A549 treated with DMSO at 1 μM for 4 hours (cell line): ENCODE data around the gene DEFB129. TPM values are rescaled to one million over a fixed set of nuclear protein-coding genes. Genes with fewer than 3 reads are reported as not detected.

Experiments used
- total RNA-seq: library from RNA; stranded (reverse); fragments of 200-300 nt; extraction: Qiagen RNA extraction; gene quantifications from 5 replicates; pipeline ENCODE4 v1.2.3, GENCODE V29; 2022; ENCODE audit warnings: low read depth

Gene DEFB129, protein sequence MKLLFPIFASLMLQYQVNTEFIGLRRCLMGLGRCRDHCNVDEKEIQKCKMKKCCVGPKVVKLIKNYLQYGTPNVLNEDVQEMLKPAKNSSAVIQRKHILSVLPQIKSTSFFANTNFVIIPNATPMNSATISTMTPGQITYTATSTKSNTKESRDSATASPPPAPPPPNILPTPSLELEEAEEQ
- total RNA-seq: not detected in 5 replicates

DNA sequence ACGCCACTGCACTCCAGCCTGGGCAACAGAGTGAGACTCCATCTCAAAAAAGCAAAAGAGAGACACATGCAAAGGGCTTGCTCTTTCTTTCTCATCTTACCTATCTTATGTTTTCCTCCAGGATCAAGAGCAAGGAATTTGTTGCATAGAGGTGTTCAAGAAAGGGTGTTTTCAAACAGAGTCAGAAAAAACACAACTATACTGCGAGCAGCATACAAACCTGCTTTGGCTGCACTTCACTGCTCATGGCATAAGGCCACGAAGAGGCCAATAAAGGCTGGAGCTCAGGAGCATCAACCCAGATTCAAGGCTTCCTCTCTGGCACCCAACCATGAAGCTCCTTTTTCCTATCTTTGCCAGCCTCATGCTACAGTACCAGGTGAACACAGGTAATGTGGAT is at the start of gene DEFB129:
Gene DEFB129 (plus strand): TSS at position 301 of the 400 bp plus-strand sequence. CDS start 31 bp downstream, at position 332.

DNA sequence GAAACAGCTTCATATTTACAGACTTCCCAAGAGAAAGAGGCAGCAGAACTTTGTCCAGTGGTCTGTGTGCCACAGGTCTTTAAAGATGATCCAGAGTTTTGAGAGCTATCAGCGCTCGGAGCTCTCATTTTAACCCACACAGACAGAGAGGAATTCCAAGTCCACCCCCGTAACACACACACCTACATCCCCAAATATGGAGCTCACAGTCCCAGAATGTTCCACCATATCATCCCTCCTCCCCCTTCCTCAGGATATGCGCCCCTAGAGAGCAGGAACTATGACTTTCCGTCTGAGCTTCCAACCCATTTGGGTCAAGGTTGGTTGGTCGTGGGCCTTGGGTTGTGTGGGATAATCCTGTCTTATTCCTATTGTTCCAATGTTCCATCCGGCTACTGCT is 37.4 kb upstream of the DEFB129 start, which contains the start of gene DEFB128:
Gene DEFB128 (minus strand): TSS at position 101 of the 400 bp plus-strand sequence. CDS start 88 bp downstream, at position 13.

DNA sequence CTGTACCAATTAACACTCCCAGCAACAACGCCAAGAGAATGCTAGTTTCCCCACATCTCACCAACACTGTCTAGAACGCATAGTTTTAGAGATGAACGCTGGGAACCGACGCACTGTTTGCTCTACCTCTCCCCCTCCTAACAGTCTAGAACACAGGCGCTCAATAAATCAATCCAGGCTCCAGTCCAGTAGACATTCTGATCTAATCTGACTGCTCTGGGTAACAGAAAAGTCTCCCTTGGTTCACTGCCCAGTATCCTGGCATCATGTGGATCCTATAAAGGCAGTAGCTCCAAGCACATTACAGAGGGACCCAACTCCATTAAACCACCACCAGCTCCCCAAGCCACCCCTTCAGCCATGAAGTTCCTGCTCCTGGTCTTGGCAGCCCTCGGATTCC is 30.4 kb downstream of the DEFB129 start, which contains the start of gene DEFB132:
Gene DEFB132 (plus strand): TSS at position 306 of the 400 bp plus-strand sequence. CDS start 55 bp downstream, at position 361.

Other genes starting within 250 kb of the DEFB129 start
- not detected in 5 replicates for gene DEFB125, start 139.6 kb upstream of the DEFB129 start, total RNA-seq
- not detected in 5 replicates for gene DEFB126, start 84.7 kb upstream of the DEFB129 start, total RNA-seq
- not detected in 5 replicates for gene DEFB127, start 69.8 kb upstream of the DEFB129 start, total RNA-seq
- not detected in 5 replicates for gene DEFB128, start 37.5 kb upstream of the DEFB129 start, total RNA-seq
- gene DEFB132, start 30.5 kb downstream of the DEFB129 start, total RNA-seq: not detected in 5 replicates
- 9.4 to 11.3 TPM (median 11.1 TPM) in 5 replicates for gene C20orf96, start 63.5 kb downstream of the DEFB129 start, total RNA-seq
- gene ZCCHC3, start 70.3 kb downstream of the DEFB129 start, total RNA-seq: 18.7 to 23.4 TPM (median 21.2 TPM) in 5 replicates
- 20.0 to 29.3 TPM (median 24.2 TPM) in 5 replicates for gene SOX12, start 98.3 kb downstream of the DEFB129 start, total RNA-seq
- 55.9 to 68.2 TPM (median 59.5 TPM) in 5 replicates for gene NRSN2, start 119.9 kb downstream of the DEFB129 start, total RNA-seq
- 39.8 to 57.3 TPM (median 47.1 TPM) in 5 replicates for gene TRIB3, start 153.5 kb downstream of the DEFB129 start, total RNA-seq
- gene RBCK1, start 181.0 kb downstream of the DEFB129 start, total RNA-seq: 109 to 151 TPM (median 138 TPM) in 5 replicates
- gene TBC1D20, start 235.3 kb downstream of the DEFB129 start, total RNA-seq: 33.0 to 37.6 TPM (median 37.2 TPM) in 5 replicates